Activated T-cell treated with anti-CD3 and anti-CD28 coated beads, Interleukin-2, amount 50 U/mL, for 1 hour (primary cell): ENCODE measurements around the gene HES6.
A peak's percentile ranks its signal among the peaks of the same experiment; 100 is the strongest.

ENCODE experiments used
- DNase-seq: peaks from one replicate; pipeline ENCODE4 v3.0.0-alpha.2; 2020

The HES6 gene

GRCh38 chr2:238231251-238231793 lies 8.5 kb downstream of the HES6 start:
- peak; percentile 86 for DNase-seq

DNA sequence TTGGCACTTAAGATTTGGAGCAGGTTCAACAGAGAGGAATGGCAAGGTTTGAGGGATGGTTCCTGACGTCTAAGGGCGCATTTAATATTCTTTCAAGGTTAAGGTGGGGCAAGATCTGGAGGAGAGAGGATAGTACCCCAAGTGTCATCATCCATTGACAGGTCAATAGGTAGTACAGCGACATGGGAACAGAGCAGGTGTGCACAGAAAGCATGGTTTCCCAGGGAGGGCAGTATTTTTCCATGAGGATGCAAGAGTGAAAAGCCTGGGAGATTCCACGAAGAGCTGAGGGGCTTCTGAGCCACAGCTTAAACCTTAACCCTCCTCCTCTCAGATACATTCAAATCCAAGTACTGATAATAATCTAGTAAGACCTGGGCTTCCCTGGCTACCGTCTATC lies 9.1 kb downstream of the HES6 start:
- no peak for DNase-seq

DNA sequence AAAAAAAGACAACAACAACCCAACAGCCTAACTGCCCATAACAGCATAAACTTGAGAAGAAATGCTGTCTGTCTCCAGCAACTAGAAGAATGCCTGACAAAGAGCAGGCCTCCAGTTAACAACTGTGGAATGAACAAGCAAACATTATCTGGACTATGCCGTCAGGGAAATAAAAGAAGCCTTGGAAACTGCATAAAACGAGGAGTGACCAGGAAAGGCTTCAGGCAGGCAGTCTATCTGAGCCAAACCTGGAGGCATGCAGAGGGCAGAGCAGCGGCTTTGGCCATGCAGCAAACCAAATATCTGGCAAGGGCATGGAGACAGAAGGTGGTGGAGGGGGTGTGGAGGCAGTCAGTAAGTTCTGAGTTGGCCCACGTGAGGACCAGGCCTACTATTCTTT lies 11.1 kb downstream of the HES6 start:
- no peak for DNase-seq

- no peak for DNase-seq
Observed at GRCh38 chr2:238227587-238228032, 12.2 kb downstream of the HES6 start.

GRCh38 chr2:238226698-238227586 lies 12.9 kb downstream of the HES6 start:
- no peak for DNase-seq

- no peak for DNase-seq
Observed at GRCh38 chr2:238225911-238226697, 13.7 kb downstream of the HES6 start.

DNA sequence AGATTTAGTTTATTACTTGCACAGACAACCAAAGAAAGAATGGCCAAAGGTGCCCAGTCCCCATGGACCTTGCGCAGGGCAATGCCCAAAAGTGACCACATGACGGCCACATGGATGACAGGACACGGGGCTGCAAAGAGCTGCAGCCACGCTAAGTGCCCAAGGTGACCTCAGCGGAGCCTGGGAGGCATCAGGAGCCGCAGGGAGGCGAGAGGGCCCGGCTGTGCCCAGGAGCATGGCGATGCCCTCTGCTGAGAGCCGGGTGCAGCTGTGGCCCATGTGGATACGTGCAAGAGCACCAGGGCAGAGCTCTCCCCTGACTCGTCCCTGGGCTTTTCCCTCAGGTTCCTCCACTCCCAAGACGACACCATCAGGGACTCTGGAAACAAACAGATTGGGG lies 14.7 kb downstream of the HES6 start:
- DNase-seq: no peak

- no peak for DNase-seq
Observed at GRCh38 chr2:238224356-238225035, 15.3 kb downstream of the HES6 start.

- DNase-seq: no peak
Observed at GRCh38 chr2:238220892-238221521, 18.8 kb downstream of the HES6 start.

GRCh38 chr2:238220274-238220891 lies 19.5 kb downstream of the HES6 start:
- no peak for DNase-seq

DNA sequence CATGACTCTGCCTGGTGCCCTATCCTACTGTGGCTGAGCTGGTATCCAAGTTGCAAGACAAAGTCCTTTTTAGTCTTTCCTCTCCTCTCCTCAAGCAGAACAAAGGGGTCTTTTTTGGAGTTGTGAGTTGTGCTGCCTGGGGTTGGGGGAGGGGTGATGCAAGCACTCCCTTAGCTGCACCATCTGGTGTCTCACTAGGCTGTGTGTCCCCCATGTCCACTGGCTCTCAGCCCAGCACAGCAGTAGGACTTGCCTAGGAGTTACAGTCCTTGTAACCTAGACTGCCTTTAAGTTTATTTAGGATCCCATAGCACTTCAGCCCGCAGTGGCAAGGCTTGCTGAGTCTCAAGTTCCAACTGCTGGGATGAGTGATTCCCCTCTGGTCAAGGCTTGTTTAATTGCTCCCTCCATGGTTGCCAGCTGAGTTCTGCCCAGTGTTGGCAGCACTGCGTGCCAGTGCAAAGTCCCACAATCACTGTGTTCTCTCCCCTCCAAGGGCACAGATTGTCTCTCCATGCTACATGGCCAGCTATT lies 23.1 kb downstream of the HES6 start:
- DNase-seq: no peak

DNA sequence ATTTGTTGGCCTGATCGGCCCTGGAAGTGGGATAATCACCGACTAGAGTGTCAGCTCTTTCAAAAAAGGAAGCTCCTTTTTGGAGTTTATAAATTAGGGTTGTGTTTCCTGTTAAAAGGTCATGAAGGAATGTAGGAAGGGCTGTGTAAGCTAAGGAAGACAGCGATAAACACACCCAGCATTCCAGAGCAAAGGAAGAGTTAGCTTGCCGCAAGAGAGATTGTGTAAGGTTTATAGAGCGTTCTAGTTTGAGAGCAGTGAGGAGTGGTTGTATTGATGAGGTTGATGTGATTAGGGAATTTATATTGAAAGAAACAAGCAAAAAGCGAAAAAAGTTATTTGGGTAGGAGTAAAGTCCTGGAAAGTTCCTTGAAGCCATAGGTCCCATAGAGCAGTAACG lies 32.8 kb downstream of the HES6 start:
- no peak for DNase-seq

- no peak for DNase-seq
Observed at GRCh38 chr2:238203973-238204683, 35.7 kb downstream of the HES6 start.

DNA sequence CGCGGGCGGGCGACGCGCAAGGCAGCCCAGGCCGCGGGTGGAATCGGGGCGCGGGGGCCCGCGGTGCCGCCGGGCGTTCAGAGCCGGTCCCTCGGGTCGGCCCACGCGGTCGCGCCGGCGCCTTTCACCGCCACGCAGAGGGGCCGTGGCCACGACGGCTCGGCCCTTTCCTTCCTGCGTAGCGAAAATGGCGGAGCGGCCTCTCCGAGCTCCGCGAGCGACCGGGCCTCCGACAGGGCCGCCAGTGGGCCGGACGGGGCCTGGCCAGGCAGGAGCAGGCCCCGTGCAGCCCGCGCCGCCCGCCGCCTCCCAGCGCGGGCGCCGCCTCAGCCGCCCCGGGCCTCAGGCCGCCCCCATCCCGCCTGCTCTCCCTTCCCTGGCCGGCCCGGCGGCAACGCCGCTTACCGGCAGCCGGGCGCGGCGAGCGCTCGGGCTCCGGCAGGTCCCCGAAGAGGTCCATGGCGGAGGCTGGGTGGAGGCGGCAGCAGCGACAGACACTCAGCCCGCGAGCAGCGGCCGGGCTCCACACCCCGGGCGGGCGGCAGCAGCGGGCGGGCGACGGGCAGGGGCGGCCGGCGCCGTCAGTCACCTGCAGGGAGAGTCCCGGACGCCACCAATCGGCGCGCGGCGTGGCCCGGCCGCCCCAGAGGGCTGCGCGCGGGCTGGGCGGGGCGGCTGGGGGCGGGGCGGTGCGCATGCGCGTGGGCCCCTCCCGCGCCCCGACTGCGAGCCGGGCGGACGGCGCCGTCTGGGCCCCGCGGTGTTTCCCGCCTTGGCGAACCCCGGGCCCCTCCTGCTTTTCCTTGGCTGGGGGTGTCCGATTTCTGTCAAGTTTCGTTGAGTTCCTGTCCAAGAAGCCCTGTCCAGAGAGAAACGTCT lies 36.5 kb downstream of the HES6 start, which contains the start of gene ILKAP:
Gene ILKAP, minus strand, starts transcription at position 602 of the 879 bp plus-strand sequence. Its CDS starts 142 bp downstream, at position 460.
- peak; percentile 91 for DNase-seq

DNA sequence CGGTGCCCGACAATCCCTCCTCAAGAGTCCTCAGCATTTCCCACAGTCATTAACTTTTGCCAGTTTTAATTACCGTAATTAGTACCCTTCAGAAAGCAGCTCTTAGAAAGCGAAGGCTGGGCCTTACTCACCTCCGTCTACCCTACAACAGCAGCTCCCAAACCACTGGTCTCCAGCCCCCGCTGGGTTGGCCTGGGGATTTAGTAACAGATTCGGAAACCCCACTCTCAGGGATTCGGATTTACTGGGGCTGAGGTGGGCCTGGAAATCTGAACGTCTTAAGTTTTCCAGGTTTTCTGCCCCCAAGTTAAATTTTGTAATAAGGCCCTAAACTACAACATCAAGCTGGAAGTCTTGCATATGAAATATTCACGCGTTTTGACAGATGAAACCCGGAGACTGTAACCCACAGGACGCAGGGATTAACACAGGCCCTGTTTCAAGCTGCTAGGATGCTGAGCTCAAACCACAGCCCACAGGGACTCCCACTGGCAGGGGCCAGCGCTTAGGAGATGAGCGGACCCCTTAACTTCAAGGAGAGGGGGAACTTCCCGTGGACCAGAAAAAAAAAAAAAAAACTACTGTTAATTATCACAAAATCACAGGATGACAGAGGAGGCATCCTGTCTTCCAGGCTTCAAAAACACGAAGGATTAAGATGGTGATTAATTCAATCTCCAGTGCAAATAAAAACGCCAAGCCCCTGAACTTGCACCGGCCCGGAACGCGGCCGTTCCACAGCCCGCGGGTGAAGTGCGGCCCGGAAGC lies 37.3 kb downstream of the HES6 start:
- DNase-seq: peak; percentile 30

GRCh38 chr2:238190445-238190844 lies 49.4 kb downstream of the HES6 start:
- DNase-seq: no peak
